NCI-H524 (cell line): Measurements from ENCODE around the gene SLC25A5.
"Not testable (repeated sequence)": the region's sequence is repeated elsewhere in the genome, so short reads cannot be mapped to it uniquely, and the experiment has no call there.

Experiments used
- DNase-seq, 2 experiments: peaks; one replicate each; lab custom pipeline; 2025; lab: John Stamatoyannopoulos, UW

SLC25A5 gene

DNA sequence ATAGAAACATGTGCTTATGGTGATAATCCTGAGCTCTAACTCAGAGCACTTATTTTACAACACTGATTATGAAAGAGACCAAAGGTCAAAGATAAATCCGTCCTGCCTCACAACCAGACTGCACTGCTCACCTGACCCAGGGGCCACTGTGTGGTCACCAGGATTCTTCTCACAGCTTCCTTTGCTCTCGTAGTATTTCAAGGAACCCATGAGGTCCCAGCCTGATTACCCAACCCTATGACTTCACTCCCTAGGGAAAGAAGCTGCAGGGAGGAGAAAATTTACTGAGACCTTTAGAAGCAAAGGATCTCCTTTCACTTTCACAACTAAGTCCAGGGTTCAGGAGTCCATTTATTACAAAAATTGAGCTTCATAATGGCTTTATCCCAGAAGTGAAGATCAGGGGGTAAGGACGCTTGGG is 9.6 kb downstream of the SLC25A5 start:
- DNase-seq: peak in 1 of 2 experiments; percentile 26

DNA sequence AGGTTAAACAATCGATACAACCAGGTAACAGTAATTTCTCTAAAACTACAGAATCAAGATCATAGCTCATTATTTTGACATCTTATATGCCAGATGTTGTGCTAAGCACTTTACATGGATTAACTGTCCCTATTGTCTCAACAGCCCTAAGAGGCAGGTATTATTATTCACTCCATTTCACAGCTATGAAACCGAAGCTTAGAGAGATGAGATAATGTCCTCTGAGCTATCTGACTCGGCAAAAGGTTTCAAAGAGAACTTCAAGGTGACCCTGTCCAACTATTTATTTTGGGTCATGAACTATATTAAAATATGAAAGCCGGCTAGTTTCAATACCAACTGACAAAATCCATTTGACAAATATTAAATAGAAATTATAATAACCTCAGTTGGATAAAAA is 10.3 kb downstream of the SLC25A5 start:
- DNase-seq: peak in 1 of 2 experiments; percentile 70

DNA sequence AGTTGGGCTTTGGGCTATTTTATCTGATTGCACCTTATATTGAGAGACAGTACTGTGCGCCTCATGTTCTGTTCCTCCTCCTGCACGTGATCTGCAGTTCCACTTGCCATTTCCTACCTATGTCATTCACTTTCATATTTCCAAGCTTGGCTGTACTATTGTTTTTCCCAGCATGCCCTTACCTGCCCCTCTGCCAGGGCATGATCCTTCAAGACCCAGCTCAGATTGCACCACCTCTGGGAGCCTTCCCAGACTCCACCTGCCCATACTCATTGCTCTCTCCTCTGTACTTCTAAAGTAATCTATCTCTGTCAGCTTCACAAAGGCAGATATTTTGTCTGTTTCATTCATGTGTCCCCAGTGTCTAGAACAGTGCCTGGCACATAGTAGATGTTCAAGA is 11.6 kb downstream of the SLC25A5 start:
- no peak for DNase-seq

DNA sequence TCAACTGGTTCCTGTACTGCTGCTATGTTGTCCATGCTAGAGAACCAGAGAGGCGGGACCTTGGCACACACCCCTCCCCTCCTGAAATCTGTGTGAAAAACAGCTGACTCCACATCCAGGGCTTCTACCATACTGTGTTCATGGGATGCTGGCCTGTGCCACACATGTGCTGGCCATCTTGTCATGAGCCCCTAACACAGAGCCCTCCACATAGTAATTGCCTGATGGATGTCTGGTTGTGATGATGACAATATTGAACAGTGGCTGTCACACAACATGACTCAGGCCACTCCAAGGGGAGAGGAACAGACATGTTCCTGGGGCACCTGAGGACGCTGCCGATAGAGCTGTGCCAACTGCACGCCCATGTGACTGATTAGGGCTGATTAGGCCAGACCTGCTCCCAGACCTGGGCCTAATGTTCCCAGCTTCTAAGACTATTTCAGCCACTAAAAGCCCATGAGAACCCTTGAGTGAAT is 13.1 kb downstream of the SLC25A5 start:
- peak in 1 of 2 experiments; percentile 7 for DNase-seq

DNA sequence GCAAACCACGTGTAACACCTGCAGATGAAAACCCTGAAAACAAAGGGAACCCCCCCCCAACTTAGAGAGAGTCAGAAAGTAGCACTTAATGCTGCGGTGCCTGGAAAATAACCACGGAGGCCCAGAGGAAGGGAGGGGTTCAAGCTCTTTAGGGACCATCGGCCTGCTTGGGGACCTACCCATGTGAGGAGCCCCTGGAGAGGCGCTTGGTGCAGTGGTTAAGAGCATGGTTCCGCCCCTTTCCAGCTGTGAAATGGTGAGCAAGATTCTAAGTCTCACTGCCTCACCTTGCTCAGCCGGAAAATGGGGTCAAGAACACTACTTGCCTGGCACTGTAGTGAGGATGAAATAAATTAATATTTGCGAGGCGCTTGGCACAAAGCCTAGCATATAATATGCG is 13.8 kb downstream of the SLC25A5 start:
- no peak for DNase-seq

DNA sequence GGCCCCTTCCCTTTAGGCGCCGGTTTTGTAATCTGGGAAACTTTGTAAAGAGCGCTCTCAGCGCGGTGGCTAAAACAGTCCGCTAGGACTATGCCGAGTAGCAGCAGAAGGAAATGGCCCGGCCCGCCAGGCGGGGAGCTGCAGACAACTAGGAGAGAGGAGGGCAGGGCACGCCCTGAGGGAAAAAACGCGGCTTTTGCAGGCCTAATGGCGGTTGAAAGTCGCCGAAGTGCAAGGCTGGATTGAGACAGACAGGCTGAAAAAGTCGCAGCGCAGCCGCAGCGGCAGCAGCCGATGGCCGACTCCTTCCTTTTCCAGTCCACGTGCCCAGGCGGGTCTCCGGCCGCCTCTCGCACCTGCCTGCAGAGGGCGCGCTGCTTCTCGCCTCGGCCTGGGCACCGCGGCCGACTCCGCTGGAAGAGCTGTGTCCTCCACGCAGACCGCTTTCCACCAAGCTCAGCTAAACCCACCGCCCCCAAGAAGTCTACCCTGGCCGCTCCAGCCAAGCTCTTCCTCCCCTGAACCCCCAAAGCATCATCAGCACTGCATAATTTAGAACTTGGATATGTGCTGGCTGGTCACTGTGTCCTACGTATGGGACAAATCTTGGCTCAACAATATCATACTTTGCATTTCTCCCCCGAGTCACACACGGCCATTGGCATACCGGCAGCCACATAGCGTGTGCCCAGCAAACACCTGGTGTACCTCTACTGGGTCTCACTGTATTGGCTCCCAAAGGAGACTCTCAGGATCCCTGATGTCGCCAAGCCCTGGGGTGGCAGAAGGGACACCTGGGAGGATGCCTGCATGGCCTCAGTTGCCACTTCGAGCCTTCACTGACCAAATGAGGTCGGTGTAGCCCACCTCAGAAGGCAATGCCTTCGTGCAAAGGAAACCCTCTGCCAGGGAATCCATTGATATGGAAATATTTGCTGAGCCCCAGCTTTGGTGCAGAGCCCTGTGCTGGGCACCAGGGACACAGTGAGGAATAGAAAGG is 14.5 kb downstream of the SLC25A5 start:
- DNase-seq: peak; percentile 40 to 72

DNA sequence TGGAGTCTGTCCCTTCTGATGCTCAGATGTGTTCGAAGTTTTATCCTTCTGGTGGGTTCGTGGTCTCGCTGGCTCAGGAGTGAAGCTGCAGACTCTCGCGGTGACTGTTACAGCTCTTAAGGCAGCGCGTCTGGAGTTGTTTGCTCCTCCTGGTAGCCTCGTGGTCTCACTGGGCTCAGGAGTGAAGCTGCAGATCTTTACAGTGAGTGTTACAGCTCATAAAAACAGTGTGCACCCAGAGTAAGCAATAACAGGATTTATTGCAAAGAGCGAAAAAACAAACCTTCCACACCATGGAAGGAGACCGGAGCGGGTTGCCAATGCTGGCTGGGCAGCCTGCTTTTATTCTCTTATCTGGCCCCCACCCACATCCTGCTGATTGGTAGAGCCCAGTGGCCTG is 18.5 kb downstream of the SLC25A5 start:
- DNase-seq: no peak

DNA sequence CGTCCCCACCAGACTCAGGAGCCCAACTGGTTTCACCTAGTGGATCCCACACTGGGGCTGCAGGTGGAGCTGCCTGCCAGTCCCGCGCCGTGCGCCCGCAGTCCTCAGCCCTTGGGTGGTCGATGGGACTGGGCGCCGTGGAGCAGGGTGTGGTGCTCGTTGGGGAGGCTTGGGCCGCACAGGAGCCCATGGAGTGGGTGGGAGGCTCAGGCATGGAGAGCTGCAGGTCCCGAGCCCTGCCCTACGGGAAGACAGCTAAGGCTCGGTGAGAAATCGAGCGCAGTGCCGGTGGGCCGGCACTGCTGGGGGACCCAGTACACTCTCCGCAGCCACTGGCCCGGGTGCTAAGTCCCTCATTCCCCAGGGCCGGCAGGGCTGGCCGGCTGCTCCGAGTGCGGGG is 19.5 kb downstream of the SLC25A5 start:
- not testable (repeated sequence) for DNase-seq

DNA sequence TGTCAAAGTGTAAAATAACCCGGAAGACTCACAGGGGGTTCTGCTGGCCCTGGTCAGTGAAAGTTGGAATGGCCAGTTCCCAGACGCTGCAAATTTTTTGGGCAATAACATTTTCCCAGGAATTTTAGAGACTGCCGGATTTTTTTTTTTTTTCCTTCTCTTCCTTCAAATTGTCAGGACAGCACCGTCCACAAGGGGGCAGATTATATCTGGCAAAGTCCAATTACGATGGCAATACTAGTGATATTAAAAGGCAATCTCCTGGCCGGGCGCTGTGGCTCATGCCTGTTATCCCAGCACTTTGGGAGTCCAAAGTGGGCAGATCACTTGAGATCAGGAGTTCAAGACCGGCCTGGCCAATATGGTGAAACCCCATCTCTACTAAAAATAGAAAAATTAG is 20.5 kb downstream of the SLC25A5 start:
- DNase-seq: peak; percentile 8 to 66

DNA sequence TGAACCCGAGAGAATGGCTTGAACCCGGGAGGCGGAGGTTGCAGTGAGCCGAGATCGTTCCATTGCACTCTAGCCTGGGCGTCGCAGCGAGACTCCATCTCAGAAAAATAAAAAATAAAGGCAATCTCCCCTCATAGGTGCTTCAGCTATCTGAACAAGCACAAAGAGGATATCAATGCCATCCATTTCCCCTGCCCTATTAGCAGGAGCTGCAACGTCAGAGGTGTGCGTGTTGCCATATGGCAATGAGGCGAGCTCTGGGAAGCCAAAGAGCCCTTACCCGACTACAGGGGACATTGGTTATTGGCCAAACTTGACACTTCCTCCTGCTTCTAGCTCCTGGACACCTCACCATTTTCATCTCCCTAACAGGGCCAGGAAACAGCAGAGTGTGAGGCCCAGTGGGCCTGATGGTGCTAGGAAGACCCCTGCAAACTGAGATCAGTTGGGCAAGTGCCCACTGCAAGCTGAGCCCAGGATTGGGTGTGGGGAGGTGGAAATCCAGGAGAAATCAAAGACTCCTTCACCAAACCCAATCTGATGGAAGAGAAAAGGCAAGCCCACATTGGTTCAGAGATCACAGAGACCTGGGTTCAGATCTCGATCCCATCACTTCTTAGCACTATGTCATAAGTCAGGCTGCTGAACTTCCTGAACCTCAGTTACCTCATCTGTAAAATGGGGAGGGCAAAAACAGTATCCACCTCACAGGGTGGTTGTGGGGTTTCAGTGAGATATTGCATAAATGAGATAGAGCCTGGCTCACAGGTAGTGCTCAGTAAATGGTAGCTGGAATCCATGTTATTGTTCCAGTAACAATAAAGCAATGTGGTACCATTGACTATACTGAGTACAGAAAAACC is 21.2 kb downstream of the SLC25A5 start:
- DNase-seq: no peak

DNA sequence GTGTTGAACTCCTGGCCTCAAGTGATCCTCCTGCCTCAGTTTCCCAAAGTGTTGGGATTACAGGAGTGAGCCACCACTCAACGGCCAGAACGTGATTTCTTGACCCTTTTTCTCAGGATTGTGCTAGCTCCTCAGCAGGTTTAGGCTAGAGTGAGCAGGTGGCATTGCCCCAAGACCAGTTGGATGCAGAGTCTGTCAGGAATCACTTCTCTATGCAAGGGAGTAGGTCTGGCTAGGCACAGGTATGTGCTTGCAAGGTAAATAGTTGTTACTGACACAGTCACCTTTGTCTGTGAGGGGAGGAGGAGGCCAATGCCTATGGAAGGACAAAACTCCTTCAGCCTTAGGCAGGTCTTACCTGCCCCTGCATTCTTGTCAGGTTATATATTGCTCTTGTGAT is 24.2 kb downstream of the SLC25A5 start:
- no peak for DNase-seq

DNA sequence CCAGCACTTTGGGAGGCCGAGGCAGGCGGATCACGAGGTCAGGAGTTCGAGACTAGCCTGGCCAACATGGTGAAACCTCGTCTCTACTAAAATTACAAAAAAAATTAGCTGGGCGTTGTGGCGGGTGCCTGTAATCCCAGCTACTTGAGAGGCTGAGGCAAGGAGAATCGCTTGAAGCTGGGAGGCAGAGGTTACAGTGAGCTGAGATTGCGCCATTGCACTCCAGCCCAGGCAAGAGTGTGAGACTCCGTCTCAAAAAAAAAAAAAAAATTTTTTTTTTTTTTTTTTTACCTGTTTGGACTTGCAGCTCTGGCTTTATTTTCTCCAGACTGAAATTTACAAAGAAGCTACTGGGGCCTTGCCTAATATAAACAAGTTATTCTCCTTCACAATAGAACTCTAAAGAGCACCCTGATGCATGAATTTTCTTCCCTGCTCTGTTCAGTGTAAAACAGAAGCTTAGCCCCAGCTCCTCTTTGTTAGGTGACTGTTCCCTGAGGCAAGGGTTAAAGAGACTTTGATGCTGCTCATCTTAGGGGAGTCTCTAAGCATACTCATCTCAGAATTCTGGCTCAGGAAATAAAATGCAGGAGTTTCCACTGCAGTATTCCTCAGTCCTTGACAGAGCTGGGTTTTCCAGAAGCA is 25.7 kb downstream of the SLC25A5 start:
- not testable (repeated sequence) for DNase-seq

DNA sequence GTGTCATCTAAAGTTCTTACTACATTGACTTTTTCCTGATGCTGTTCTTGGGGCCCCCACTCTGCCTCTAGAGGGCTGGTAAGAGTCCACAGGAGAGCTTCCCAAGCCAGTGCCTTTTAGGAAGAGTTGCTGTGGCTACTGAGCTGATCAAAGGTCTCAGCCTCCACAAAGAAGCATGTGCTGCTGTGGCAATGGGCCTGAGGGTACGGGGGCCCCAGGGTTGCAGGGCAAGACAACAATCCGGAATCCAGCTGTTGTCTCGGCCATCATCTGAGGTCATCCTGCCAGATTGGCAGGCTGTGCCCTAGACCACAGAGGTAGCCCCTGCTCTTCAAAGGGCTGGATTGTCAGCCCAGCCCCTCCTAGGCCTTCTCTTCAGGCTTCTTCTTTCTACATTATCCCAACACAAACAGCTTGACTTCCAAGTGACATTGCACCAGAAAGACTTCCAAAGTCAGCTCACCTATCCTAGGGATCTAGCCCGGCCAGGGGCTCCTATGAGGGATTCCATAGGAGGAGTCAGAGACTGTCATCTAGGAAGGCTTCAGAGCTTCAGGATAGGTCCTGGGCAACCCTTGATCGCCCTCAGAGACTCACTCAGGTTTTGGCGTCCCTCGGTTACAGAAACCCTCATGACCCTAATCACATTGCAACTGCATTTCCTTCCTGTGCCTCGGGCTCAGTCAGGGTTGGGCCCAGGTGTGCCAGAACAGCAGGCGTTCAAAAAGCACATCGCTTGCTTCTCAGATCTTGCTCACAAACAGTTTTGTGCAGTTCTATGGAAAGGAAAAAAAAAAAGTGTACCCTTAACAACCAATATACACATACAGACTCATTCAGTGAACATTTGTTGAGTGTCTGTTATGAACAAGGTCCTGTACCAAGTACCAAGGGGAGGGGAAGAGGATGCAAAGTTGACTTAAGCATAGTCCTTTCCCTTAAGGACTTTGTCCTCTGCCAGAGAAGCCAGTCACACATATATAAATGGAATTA is 27.8 kb downstream of the SLC25A5 start:
- DNase-seq: no peak

DNA sequence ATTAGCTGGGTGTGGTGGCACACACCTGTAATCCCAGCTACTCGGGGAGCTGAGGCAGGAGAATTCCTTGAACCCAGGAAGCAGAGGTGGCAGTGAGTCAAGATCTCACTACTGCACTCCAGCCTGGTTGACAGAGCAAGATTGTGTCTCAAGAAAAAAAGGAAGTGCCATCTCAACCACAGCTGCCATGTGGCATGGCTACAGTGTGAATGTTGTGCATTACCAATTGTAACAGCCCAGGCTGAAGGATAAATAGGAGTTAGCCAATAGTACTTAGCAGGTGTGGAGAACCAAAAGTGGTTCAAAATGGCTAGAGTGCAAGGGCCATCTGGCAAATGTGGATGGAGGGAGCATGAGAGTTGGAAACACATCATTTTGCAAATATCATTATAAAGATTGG is 28.9 kb downstream of the SLC25A5 start:
- DNase-seq: peak in 1 of 2 experiments; percentile 30

DNA sequence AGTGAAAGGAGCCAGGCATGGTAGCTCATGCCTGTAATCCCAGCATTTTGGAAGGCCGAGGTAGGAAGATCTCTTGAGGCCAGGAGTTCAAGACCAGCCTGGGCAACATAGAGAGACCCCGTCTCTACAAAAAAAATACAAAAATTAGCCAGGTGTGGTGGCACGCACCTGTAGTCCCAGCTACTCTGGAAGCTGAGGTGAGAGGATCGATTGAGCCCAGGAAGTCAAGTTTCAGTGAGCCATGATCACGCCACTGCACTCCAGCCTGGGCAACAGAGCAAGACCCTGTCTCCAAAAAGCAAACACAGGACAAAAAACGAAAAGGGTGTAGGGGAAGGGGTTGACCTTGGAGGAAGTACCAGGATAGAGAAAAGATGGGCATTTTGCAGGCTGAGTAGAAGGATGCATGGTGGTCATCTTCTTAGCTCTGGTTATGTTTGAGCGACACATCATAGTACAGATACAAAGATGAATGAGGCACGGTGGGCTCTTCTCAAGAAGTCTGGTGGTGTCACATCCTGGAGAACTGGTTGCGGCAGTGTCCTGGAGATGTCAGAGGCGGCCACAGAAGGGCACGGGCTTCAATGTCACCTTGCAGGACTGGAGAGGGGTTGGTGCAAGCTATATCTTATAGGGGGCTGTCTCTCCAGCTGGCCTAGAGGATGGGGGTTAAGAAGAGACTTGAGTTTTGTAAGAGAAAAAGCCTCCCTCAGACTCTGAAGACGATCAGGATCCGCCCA is 32.0 kb downstream of the SLC25A5 start:
- DNase-seq: no peak

DNA sequence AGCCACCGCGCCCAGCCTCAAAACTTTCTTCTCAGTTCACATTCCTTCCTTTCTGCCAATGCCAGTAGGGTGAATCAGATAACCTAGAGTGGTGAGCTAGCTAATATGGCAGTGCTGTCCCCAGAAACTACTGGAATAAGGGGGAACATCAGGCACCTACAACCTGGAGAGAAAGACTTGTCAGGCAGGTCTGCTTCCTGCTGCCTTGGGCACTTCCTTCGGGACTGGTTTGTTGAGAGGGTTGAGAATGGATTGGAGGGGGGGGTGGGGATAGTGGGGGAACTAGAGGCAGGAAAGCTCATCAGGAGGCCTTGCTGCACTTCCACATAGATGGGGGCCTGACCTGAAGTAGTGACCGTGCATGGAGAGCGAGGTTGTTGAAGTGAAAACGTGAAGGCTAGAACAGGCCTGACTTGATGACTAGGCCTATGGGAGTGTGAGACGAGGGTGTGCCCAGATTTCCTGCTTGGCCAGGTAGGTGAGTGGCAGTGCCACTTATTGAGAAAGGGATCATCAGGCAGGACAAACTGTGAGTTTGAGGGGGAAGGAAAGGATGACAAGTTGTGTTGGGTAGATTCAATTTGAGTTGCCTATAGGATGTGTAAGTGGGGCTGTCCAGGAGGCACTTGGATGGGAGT is 33.4 kb downstream of the SLC25A5 start:
- no peak for DNase-seq

DNA sequence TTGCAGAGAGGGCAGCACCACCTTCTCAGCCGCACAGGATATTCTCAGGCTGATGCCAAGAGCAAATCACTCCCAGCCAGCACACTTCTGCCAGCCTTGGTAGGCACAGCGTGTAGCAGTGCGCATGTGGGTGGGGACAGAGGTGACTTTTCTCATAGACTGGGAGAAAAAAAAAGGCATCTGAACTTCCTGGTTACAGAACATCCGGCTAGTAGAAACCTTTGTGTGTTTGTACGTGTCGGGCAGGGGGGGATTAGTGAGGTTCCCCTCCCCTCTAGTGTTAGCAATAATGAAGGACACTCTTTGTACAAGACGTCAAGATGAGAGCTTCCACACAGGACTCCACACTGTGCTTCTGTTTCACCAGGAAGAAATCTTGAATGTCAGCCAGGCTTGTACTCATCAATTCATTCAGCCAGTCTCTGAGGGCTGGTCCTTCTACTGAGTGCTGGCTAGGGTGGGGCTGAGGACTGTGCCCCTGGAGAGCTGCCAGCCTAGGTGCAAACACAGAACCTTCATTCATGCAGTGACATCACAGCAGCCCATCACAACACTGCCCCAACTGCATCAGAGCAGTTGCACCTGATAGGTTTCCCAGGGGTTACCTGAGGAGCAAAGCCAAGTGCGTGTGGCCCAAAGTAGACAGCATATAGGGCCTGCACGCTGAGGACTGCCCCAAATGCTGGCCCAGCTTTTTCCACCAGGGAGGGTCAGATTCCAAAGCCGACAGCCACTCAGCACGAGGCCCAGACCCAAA is 34.7 kb downstream of the SLC25A5 start:
- no peak for DNase-seq

DNA sequence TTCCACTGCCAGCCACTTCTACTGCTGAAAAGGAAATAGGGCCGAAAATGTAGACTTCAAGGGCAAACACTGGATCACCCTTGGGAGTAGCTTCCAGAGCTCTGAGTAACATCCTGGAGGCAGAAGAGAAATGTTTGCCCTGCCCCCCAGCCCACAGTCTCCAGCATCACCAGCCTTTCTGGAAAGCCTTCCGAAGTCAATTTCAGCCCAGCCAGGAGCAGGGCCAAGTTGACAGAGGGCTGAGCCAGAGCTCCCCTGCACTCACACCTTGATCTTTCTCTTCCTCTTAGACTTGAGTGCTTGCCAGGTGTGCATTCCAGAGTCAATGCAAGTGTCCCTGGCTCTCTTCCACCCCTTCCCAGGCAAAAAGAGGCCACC is 35.2 kb downstream of the SLC25A5 start:
- no peak for DNase-seq

DNA sequence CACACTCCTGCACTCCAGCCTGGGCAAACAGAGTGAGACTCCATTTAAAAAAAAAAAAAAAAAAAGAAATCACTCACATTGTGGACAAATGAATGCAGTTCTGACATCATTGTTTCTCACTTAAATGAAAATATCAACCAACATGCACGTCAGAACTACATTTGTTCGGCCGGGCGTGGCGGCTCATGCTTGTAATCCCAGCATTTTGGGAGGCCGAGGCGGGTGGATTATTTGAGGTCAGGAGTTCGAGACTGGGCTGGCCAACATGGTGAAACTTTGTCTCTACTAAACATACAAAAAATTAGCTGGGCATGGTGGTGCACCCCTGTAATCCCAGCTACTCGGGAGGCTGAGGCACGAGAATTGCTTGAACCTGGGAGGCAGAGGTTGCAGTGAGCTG is 36.9 kb downstream of the SLC25A5 start:
- not testable (repeated sequence) for DNase-seq
